Thyroid gland (tissue), 4 donors: ENCODE measurements around the gene ZNF486. TPM values are rescaled to one million over a fixed set of nuclear protein-coding genes. Genes with fewer than 3 reads are reported as not detected.

Source experiments
- DNase-seq, 2 donors: peaks; one replicate each; pipeline ENCODE4 v3.0.0-alpha.2; 2019
- H3K27ac ChIP-seq, 3 donors: fragments of 200-600 bp; sonication (generic); 1 replicate in 2 of 3; 2 replicates in 1 of 3; pipeline ENCODE4 v1.5.1; 2016 to 2019; ENCODE audit warnings: mild to moderate bottlenecking in 1 of 3, moderate library complexity in 1 of 3
- H3K27me3 ChIP-seq: fragments of 200-600 bp; sonication (generic); one replicate; pipeline ENCODE4 v1.5.1; 2019
- H3K36me3 ChIP-seq, 2 donors: fragments of 200-600 bp; sonication (generic); one replicate each; pipeline ENCODE4 v1.5.1; 2016 to 2019
- H3K4me1 ChIP-seq, 2 donors: fragments of 200-600 bp; sonication (generic); one replicate each; pipeline ENCODE4 v1.5.1; 2017 to 2019
- H3K4me3 ChIP-seq, 3 donors: fragments of 200-600 bp; sonication (generic); replicated peaks in 1 of 3; 1 replicate in 2 of 3; 2 replicates in 1 of 3; pipeline ENCODE4 v1.5.1; 2016; ENCODE audit warnings: mild to moderate bottlenecking in 1 of 3
- H3K9me3 ChIP-seq: fragments of 200-600 bp; sonication (generic); one replicate; pipeline ENCODE4 v1.5.1; 2017
- CTCF ChIP-seq, 6 experiments: fragments of 200-600 bp in 3 of 6; fragments of 450-650 bp in 3 of 6; sonication (generic) in 3 of 6; IDR thresholded peaks; one replicate each; pipeline ENCODE4 v1.5.1; 2016 to 2019; ENCODE audit warnings: antibody characterized with exemption in 6 of 6, mild to moderate bottlenecking in 2 of 6, inconsistent platforms in 1 of 6, moderate library complexity in 1 of 6
- POLR2A ChIP-seq, 2 donors: fragments of 450-650 bp; IDR thresholded peaks; one replicate each; pipeline ENCODE4 v1.6.1; 2017; ENCODE audit warnings: antibody characterized with exemption in 2 of 2, mild to moderate bottlenecking in 2 of 2, moderate library complexity in 1 of 2
- WGBS, 2 donors: methylation state at CpG; one replicate each; pipeline ENCODE4 v1.1.5; 2017; 5-methylcytosine and 5-hydroxymethylcytosine counted together
- intact Hi-C: fragments of 100-400 bp; cut with DNase I; formaldehyde crosslinking; loops from one replicate; pipeline ENCODE4 v1.15.1; 2023
- total RNA-seq, 4 donors: library from RNA; depleted of rRNA; stranded (reverse); fragments of >200 nt; gene quantifications; one replicate each; pipeline ENCODE4 v1.2.3, GENCODE V29; 2016

Gene ZNF486
- total RNA-seq, 4 donors from 2014 or later, result 58.2 to 94.1 (median 77.9) TPM

GRCh38 chr19:20235156-20235555, 68.1 kb downstream of the ZNF486 start:
- WGBS, 2 donors, result 95 to 96% methylated on average over 8 of the region's 8 CpGs
- H3K27me3 ChIP-seq, result no peaks in the 10 kb centered on the region
- no peak for TF ChIP-seq POLR2A (IDR thresholded peaks at IDR 0.05)
- TF ChIP-seq CTCF (IDR thresholded peaks at IDR 0.05), result no peak
- H3K36me3 ChIP-seq, result no peaks in the 10 kb centered on the region
- intact Hi-C loops, result no loop called here
- no peak for DNase-seq
- peaks cover 15 to 19% of the 10 kb centered on the region in 2 donors for H3K4me1 ChIP-seq
- H3K27ac ChIP-seq, result peak overlapping the region in 1 of 3 donors; percentile 17
- H3K9me3 ChIP-seq, result no peaks in the 10 kb centered on the region
- H3K4me3 ChIP-seq, result no peak overlapping the region

GRCh38 chr19:20237773-20238623, 71.0 kb downstream of the ZNF486 start:
- intact Hi-C loops, result no loop called here
- 7 to 9% methylated on average over 26 to 35 of the region's 36 CpGs for WGBS, 2 donors

GRCh38 chr19:20243629-20244028, 76.6 kb downstream of the ZNF486 start:
- WGBS, 2 donors, result 80 to 92% methylated on average over 4 of the region's 4 CpGs
- H3K4me1 ChIP-seq, result peaks cover 48 to 54% of the 10 kb centered on the region in 2 donors
- H3K9me3 ChIP-seq, result no peaks in the 10 kb centered on the region
- no peak for DNase-seq
- H3K4me3 ChIP-seq, result no peak overlapping the region
- peak overlapping the region in 2 of 3 donors; percentile 72 to 84 for H3K27ac ChIP-seq
- intact Hi-C loops, result loop anchor here (10.0 kb wide), 1 partner anchor 271 kb away; no protein-coding TSS in a partner anchor
- TF ChIP-seq CTCF (IDR thresholded peaks at IDR 0.05) (no peak), POLR2A (IDR thresholded peaks at IDR 0.05) (no peak)
- no peaks in the 10 kb centered on the region for H3K36me3 ChIP-seq
- H3K27me3 ChIP-seq, result no peaks in the 10 kb centered on the region

More at GRCh38 chr19:20237773-20238623, 71.0 kb downstream of the ZNF486 start:
- H3K27me3 ChIP-seq, result no peaks in the 10 kb centered on the region
- peak overlapping the region; percentile 25 to 30 (median 29) for H3K4me3 ChIP-seq
- H3K27ac ChIP-seq, result peak overlapping the region; percentile 34 to 75 (median 69)
- peak in 1 of 2 donors; percentile 56 for TF ChIP-seq POLR2A (IDR thresholded peaks at IDR 0.05)
- peak in 3 of 6 experiments; percentile 35 to 46 (median 40) for TF ChIP-seq CTCF (IDR thresholded peaks at IDR 0.05)
- H3K4me1 ChIP-seq, result peaks cover 15 to 19% of the 10 kb centered on the region in 2 donors
- H3K36me3 ChIP-seq, result no peaks in the 10 kb centered on the region
- no peaks in the 10 kb centered on the region for H3K9me3 ChIP-seq
- peak; percentile 96 to 97 for DNase-seq

GRCh38 chr19:20244356-20244755, 77.3 kb downstream of the ZNF486 start:
- Histone ChIP-seq H3K27me3 (no peaks in the 10 kb centered on the region), H3K27ac (peak overlapping the region; percentile 68 to 84 (median 72)), H3K36me3 (no peaks in the 10 kb centered on the region), H3K4me1 (peaks cover 41 to 49% of the 10 kb centered on the region in 2 donors), H3K9me3 (no peaks in the 10 kb centered on the region), H3K4me3 (no peak overlapping the region)
- intact Hi-C loops, result loop anchor here (10.0 kb wide), 1 partner anchor 270 kb away; no protein-coding TSS in a partner anchor
- DNase-seq, result no peak
- TF ChIP-seq CTCF (IDR thresholded peaks at IDR 0.05) (no peak), POLR2A (IDR thresholded peaks at IDR 0.05) (no peak)
- 64 to 90% methylated on average over 3 of the region's 3 CpGs for WGBS, 2 donors

GRCh38 chr19:20245309-20245708, 78.3 kb downstream of the ZNF486 start:
- H3K27me3 ChIP-seq, result no peaks in the 10 kb centered on the region
- intact Hi-C loops, result loop anchor here (10.0 kb wide), 1 partner anchor 269 kb away; no protein-coding TSS in a partner anchor
- H3K27ac ChIP-seq, result peak overlapping the region; percentile 68 to 84 (median 76)
- H3K9me3 ChIP-seq, result no peaks in the 10 kb centered on the region
- DNase-seq, result peak; percentile 65 to 82
- H3K36me3 ChIP-seq, result no peaks in the 10 kb centered on the region
- peaks cover 49 to 55% of the 10 kb centered on the region in 2 donors for H3K4me1 ChIP-seq
- TF ChIP-seq POLR2A (IDR thresholded peaks at IDR 0.05), result no peak
- no peak for TF ChIP-seq CTCF (IDR thresholded peaks at IDR 0.05)
- H3K4me3 ChIP-seq, result no peak overlapping the region
